ENCODE results near the gene SPRY4. TPM values are rescaled to one million over a fixed set of nuclear protein-coding genes. Genes with fewer than 3 reads are reported as not detected.

SPRY4 gene
- total and polyA plus RNA-seq, 2 of the 8 experiments (the other 6 are each of a cell fraction or from before 2014, with no cell fraction given): 59.1 to 113 TPM

DNA sequence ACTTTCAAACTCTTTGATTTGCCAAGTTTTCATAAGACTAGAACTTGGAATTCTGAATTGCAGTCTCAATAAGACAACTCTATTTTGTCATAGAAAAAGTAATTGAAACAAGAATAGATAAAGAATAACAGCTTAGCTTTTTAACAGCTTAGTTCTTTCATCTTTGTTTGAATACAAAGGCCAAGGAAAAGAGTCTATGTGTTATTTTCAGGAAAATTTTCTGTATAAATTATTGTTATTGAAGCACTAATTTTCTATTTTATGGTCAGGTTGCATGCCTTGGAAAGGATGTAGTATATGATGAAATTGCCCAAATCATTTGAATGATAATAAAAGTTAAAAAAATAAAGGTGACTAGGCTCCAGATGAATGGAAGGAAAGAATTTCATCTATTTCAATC lies 25.2 kb upstream of the SPRY4 start:
- no peak overlapping the region for H3K9ac ChIP-seq (replicated peaks in 1 of 4; ENCODE audit: extremely low read depth in 1 of 4, low read depth in 3 of 4, low read length in 3 of 4)
- H2BK120ac ChIP-seq (replicated peaks; ENCODE audit: low read depth, low read length): no peak overlapping the region
- no peak overlapping the region for H2AFZ ChIP-seq (ENCODE audit: low read length)
- H3K27ac ChIP-seq (ENCODE audit: low read depth, low read length): no peak overlapping the region
- H3K27me3 ChIP-seq (replicated peaks in 1 of 4; ENCODE audit: control insufficient read depth in 3 of 4, extremely low read depth in 1 of 4, insufficient read depth in 3 of 4, low read length in 3 of 4): no peaks in the 10 kb centered on the region
- FAIRE-seq: no peak
- H2BK15ac ChIP-seq (ENCODE audit: low read length): no peak overlapping the region
- H4K5ac ChIP-seq (ENCODE audit: insufficient read length, low read depth, low read length): no peak overlapping the region
- no peak overlapping the region for H4K8ac ChIP-seq (ENCODE audit: extremely low read depth, insufficient read depth, low read length)
- no peak overlapping the region for H3K18ac ChIP-seq (ENCODE audit: extremely low read depth, low read length)
- H4K91ac ChIP-seq (replicated peaks; ENCODE audit: insufficient read length, low read length): no peak overlapping the region
- no peaks in the 10 kb centered on the region for H4K20me1 ChIP-seq (replicated peaks in 1 of 2; ENCODE audit: control insufficient read depth in 1 of 2, insufficient read depth in 2 of 2, low read length in 2 of 2)
- H3K14ac ChIP-seq (ENCODE audit: insufficient read length): no peak overlapping the region
- no peak overlapping the region for H3K23ac ChIP-seq (ENCODE audit: insufficient read length)
- ChIA-PET POLR2A (ENCODE audit: partially characterized antibody) (interaction anchor here (3.3 kb wide), 1 partner anchor 23 kb away, joined by 17 read pairs; no protein-coding TSS in a partner anchor), CTCF (ENCODE audit: partially characterized antibody) (no interaction called here)
- H3K4me2 ChIP-seq (ENCODE audit: insufficient read depth in 1 of 2, low read depth in 2 of 2, low read length in 2 of 2): no peak overlapping the region
- H3K4ac ChIP-seq (replicated peaks; ENCODE audit: insufficient read length, low read depth, low read length): no peak overlapping the region
- no peaks in the 10 kb centered on the region for H3K4me1 ChIP-seq (replicated peaks in 1 of 4; ENCODE audit: control insufficient read depth in 3 of 4, insufficient read depth in 4 of 4, low read length in 3 of 4)
- peaks cover 13 to 16% of the 10 kb centered on the region in 2 experiments for H3K9me3 ChIP-seq (ENCODE audit: insufficient read depth in 2 of 2, low read depth in 1 of 2, low read length in 1 of 2)
- H2BK5ac ChIP-seq (ENCODE audit: low read depth, low read length): no peak overlapping the region
- H3K23me2 ChIP-seq (ENCODE audit: low read depth, low read length): peaks cover 1% of the 10 kb centered on the region; the same call in 1 of the 2 replicates
- H2AK5ac ChIP-seq (ENCODE audit: low read depth, low read length): no peak overlapping the region
- DNase-seq (ENCODE audit: low read depth in 1 of 2, low spot score in 2 of 2): no peak
- H3K4me3 ChIP-seq (ENCODE audit: extremely low read depth in 1 of 4, insufficient read depth in 2 of 4, low read depth in 3 of 4, low read length in 4 of 4): no peak overlapping the region
- no peaks in the 10 kb centered on the region for H3K79me2 ChIP-seq (ENCODE audit: control insufficient read depth in 1 of 2, insufficient read depth in 2 of 2, low read length in 2 of 2)
- H3K36me3 ChIP-seq (ENCODE audit: control insufficient read depth in 2 of 4, insufficient read depth in 4 of 4, low read length in 3 of 4): peaks cover 0 to 10% (median 0%) of the 10 kb centered on the region in 4 experiments; a peak in 3 of 8 replicates
- no peak overlapping the region for H3K56ac ChIP-seq (replicated peaks; ENCODE audit: insufficient read length, low read depth, low read length)
- no peaks in the 10 kb centered on the region for H3K79me1 ChIP-seq (ENCODE audit: low read depth, low read length)
- H2BK20ac ChIP-seq (ENCODE audit: low read length): no peak overlapping the region
- H2BK12ac ChIP-seq (ENCODE audit: low read depth, low read length): no peak overlapping the region
- TF ChIP-seq E2F6 (IDR thresholded peaks at IDR 0.05): no peak
- no peak for TF ChIP-seq JUND (IDR thresholded peaks at IDR 0.05; ENCODE audit: low read length)

All from H1 (cell line).